ENCODE measurements around the gene DUOXA2. TPM values are rescaled to one million over a fixed set of nuclear protein-coding genes. Genes with fewer than 3 reads are reported as not detected.

The DUOXA2 gene
- polyA plus RNA-seq, 1 donor from 2014 or later, result not detected

DNA sequence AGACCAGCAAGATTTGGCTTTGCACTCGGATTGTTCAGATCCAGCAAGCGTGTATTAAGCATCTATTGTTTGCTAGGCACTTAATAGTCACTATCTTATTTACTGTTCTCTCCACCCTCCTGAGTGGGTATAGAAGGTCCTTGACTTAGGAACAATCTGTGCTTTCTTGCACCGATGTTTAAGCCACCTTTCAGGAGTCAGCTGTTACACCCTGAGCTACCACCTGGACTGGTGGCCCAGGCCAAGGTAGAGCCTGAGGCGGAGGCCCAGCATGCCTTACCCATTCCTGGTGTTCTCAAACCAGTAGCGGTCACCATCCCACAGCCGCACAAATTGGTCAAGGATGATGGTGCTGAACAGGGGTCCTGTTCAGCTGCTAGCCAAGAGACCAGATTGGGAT is 25.6 kb downstream of the DUOXA2 start:
- Histone ChIP-seq H3K4me3 (ENCODE audit: low read length) (no peak overlapping the region), H3K9ac (ENCODE audit: low read length) (no peak overlapping the region), H3F3A (ENCODE audit: insufficient read depth, low read length, poor library complexity, severe bottlenecking) (no peaks in the 10 kb centered on the region), H3K79me2 (replicated peaks; ENCODE audit: insufficient read depth, low read length) (no peaks in the 10 kb centered on the region), H4K20me1 (ENCODE audit: insufficient read depth) (no peaks in the 10 kb centered on the region), H3K27ac (ENCODE audit: low read length) (no peak overlapping the region), H3K27me3 (ENCODE audit: insufficient read depth, low read depth, low read length) (peaks cover 17% of the 10 kb centered on the region), H3K4me2 (ENCODE audit: low read length) (no peak overlapping the region), H3K36me3 (ENCODE audit: insufficient read depth, low read length) (no peaks in the 10 kb centered on the region), H2AFZ (ENCODE audit: low read depth, low read length) (no peak overlapping the region), H3K9me2 (ENCODE audit: insufficient read depth, low read length) (no peaks in the 10 kb centered on the region), H3K9me3 (ENCODE audit: low read length) (no peaks in the 10 kb centered on the region)
- no peak for TF ChIP-seq MXI1 (conservative IDR thresholded peaks at IDR 0.05; ENCODE audit: poor library complexity, severe bottlenecking)
- TF ChIP-seq TAF1 (IDR thresholded peaks at IDR 0.05; ENCODE audit: low read depth), result no peak
- TF ChIP-seq, protein P1, sequence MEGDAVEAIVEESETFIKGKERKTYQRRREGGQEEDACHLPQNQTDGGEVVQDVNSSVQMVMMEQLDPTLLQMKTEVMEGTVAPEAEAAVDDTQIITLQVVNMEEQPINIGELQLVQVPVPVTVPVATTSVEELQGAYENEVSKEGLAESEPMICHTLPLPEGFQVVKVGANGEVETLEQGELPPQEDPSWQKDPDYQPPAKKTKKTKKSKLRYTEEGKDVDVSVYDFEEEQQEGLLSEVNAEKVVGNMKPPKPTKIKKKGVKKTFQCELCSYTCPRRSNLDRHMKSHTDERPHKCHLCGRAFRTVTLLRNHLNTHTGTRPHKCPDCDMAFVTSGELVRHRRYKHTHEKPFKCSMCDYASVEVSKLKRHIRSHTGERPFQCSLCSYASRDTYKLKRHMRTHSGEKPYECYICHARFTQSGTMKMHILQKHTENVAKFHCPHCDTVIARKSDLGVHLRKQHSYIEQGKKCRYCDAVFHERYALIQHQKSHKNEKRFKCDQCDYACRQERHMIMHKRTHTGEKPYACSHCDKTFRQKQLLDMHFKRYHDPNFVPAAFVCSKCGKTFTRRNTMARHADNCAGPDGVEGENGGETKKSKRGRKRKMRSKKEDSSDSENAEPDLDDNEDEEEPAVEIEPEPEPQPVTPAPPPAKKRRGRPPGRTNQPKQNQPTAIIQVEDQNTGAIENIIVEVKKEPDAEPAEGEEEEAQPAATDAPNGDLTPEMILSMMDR (IDR thresholded peaks at IDR 0.05; ENCODE audit: poor library complexity, severe bottlenecking), result no peak
- no peak for TF ChIP-seq POLR2AphosphoS5 (IDR thresholded peaks at IDR 0.05)
- TF ChIP-seq EP300 (conservative IDR thresholded peaks at IDR 0.05; ENCODE audit: poor library complexity, severe bottlenecking), result no peak

DNA sequence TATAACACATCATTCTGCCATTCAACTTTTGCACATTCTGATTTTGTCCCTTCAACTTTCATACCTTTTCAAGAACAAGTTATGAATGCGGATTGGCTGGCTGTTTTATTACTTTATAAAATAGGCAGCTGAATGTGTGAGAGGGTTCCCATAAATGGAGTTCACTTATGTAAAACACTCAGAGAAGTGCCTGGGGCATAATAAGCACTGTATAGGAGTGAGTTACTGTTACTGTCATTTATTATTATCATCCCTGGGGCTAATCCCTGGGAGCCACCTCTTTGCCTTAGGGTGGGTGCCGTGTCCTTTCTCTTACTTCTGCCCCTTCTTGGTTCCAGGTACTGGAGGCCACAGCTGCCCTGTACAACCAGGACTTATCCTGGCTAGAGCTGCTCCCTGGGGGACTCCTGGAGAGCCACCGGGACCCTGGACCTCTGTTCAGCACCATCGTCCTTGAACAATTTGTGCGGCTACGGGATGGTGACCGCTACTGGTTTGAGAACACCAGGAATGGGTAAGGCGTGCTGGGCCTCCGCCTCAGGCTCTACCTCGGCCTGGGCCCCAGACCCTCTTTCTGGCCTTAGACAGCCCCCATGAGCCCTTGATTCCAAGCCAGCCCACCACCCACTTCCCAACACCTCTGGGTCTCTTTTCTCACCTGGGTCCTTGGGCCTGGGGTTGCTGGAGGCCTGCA is 26.6 kb downstream of the DUOXA2 start:
- peaks cover 12% of the 10 kb centered on the region for H3K27me3 ChIP-seq (ENCODE audit: insufficient read depth, low read depth, low read length)
- H2AFZ ChIP-seq (ENCODE audit: low read depth, low read length), result no peak overlapping the region
- H3K79me2 ChIP-seq (replicated peaks; ENCODE audit: insufficient read depth, low read length), result no peaks in the 10 kb centered on the region
- no peak overlapping the region for H3K4me3 ChIP-seq (ENCODE audit: low read length)
- H3K9ac ChIP-seq (ENCODE audit: low read length), result no peak overlapping the region
- TF ChIP-seq POLR2AphosphoS5 (IDR thresholded peaks at IDR 0.05) (no peak), SMC3 (conservative IDR thresholded peaks at IDR 0.05; ENCODE audit: poor library complexity) (no peak), TAF1 (IDR thresholded peaks at IDR 0.05; ENCODE audit: low read depth) (no peak), EZH2 (IDR thresholded peaks at IDR 0.05; ENCODE audit: borderline replicate concordance, insufficient read depth, low read length, poor library complexity, severe bottlenecking) (no peak), MXI1 (conservative IDR thresholded peaks at IDR 0.05; ENCODE audit: poor library complexity, severe bottlenecking) (no peak)
- no peaks in the 10 kb centered on the region for H4K20me1 ChIP-seq (ENCODE audit: insufficient read depth)
- H3K36me3 ChIP-seq (ENCODE audit: insufficient read depth, low read length), result no peaks in the 10 kb centered on the region
- no peaks in the 10 kb centered on the region for H3K9me3 ChIP-seq (ENCODE audit: low read length)
- H3K4me2 ChIP-seq (ENCODE audit: low read length), result no peak overlapping the region
- no peaks in the 10 kb centered on the region for H3F3A ChIP-seq (ENCODE audit: insufficient read depth, low read length, poor library complexity, severe bottlenecking)
- H3K9me2 ChIP-seq (ENCODE audit: insufficient read depth, low read length), result no peaks in the 10 kb centered on the region
- H3K27ac ChIP-seq (ENCODE audit: low read length), result no peak overlapping the region

- TF ChIP-seq TAF1 (IDR thresholded peaks at IDR 0.05; ENCODE audit: low read depth) (no peak), RAD21 (conservative IDR thresholded peaks at IDR 0.05) (no peak), EP300 (conservative IDR thresholded peaks at IDR 0.05; ENCODE audit: poor library complexity, severe bottlenecking) (no peak), POLR2AphosphoS5 (IDR thresholded peaks at IDR 0.05) (no peak), SMC3 (conservative IDR thresholded peaks at IDR 0.05; ENCODE audit: poor library complexity) (no peak), EZH2 (IDR thresholded peaks at IDR 0.05; ENCODE audit: borderline replicate concordance, insufficient read depth, low read length, poor library complexity, severe bottlenecking) (no peak), MXI1 (conservative IDR thresholded peaks at IDR 0.05; ENCODE audit: poor library complexity, severe bottlenecking) (no peak)
- TF ChIP-seq, protein P1 (IDR thresholded peaks at IDR 0.05; ENCODE audit: poor library complexity, severe bottlenecking), result no peak
- TF ChIP-seq, protein P2, sequence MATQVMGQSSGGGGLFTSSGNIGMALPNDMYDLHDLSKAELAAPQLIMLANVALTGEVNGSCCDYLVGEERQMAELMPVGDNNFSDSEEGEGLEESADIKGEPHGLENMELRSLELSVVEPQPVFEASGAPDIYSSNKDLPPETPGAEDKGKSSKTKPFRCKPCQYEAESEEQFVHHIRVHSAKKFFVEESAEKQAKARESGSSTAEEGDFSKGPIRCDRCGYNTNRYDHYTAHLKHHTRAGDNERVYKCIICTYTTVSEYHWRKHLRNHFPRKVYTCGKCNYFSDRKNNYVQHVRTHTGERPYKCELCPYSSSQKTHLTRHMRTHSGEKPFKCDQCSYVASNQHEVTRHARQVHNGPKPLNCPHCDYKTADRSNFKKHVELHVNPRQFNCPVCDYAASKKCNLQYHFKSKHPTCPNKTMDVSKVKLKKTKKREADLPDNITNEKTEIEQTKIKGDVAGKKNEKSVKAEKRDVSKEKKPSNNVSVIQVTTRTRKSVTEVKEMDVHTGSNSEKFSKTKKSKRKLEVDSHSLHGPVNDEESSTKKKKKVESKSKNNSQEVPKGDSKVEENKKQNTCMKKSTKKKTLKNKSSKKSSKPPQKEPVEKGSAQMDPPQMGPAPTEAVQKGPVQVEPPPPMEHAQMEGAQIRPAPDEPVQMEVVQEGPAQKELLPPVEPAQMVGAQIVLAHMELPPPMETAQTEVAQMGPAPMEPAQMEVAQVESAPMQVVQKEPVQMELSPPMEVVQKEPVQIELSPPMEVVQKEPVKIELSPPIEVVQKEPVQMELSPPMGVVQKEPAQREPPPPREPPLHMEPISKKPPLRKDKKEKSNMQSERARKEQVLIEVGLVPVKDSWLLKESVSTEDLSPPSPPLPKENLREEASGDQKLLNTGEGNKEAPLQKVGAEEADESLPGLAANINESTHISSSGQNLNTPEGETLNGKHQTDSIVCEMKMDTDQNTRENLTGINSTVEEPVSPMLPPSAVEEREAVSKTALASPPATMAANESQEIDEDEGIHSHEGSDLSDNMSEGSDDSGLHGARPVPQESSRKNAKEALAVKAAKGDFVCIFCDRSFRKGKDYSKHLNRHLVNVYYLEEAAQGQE (IDR thresholded peaks at IDR 0.05; ENCODE audit: borderline replicate concordance), result no peak
- H3K9ac ChIP-seq (ENCODE audit: low read length), result no peak overlapping the region
These were observed 27.3 kb downstream of the DUOXA2 start for GRCh38 chr15:45141386-45141785.

More at GRCh38 chr15:45141386-45141785, 27.3 kb downstream of the DUOXA2 start:
- no peak overlapping the region for H3K4me2 ChIP-seq (ENCODE audit: low read length)
- no peaks in the 10 kb centered on the region for H4K20me1 ChIP-seq (ENCODE audit: insufficient read depth)
- H3K27me3 ChIP-seq (ENCODE audit: insufficient read depth, low read depth, low read length), result peaks cover 6% of the 10 kb centered on the region
- H3K79me2 ChIP-seq (replicated peaks; ENCODE audit: insufficient read depth, low read length), result no peaks in the 10 kb centered on the region
- no peaks in the 10 kb centered on the region for H3F3A ChIP-seq (ENCODE audit: insufficient read depth, low read length, poor library complexity, severe bottlenecking)
- no peak overlapping the region for H3K4me3 ChIP-seq (ENCODE audit: low read length)
- no peak overlapping the region for H3K27ac ChIP-seq (ENCODE audit: low read length)
- no peaks in the 10 kb centered on the region for H3K9me2 ChIP-seq (ENCODE audit: insufficient read depth, low read length)
- H3K9me3 ChIP-seq (ENCODE audit: low read length), result no peaks in the 10 kb centered on the region
- no peak overlapping the region for H2AFZ ChIP-seq (ENCODE audit: low read depth, low read length)
- H3K36me3 ChIP-seq (ENCODE audit: insufficient read depth, low read length), result no peaks in the 10 kb centered on the region
